Fibroblast of lung (primary cell): ENCODE data around the gene HHAT. TPM values are rescaled to one million over a fixed set of nuclear protein-coding genes. Genes with fewer than 3 reads are reported as not detected.

Source experiments
- DNase-seq, 2 donors: peaks; one replicate each; pipeline versions ENCODE4 v3.0.0 to v3.0.0-alpha.2; 2010; ENCODE audit warnings: low read depth in 2 of 2
- H2AFZ ChIP-seq: 2 replicates; pipeline ENCODE4 v1.5.1; 2012; ENCODE audit warnings: low read length, control low read depth, inconsistent platforms
- H3K27ac ChIP-seq: 2 replicates; pipeline ENCODE4 v1.5.1; 2011; ENCODE audit warnings: low read length, control low read depth; ENCODE audit not compliant: insufficient read depth
- H3K27me3 ChIP-seq: 2 replicates; pipeline ENCODE4 v1.5.1; 2011; ENCODE audit warnings: mild to moderate bottlenecking, low read length; ENCODE audit not compliant: control insufficient read depth, insufficient read depth
- H3K36me3 ChIP-seq: 2 replicates; pipeline ENCODE4 v1.5.1; 2011; ENCODE audit warnings: low read length; ENCODE audit not compliant: control insufficient read depth, insufficient read depth
- H3K4me1 ChIP-seq: 2 replicates; pipeline ENCODE4 v1.5.1; 2011; ENCODE audit warnings: low read length; ENCODE audit not compliant: control insufficient read depth, insufficient read depth; ENCODE audit errors: extremely low read depth
- H3K4me2 ChIP-seq: 2 replicates; pipeline ENCODE4 v1.5.1; 2011; ENCODE audit warnings: low read length, control low read depth; ENCODE audit not compliant: insufficient read depth; ENCODE audit errors: extremely low read depth
- H3K4me3 ChIP-seq, 4 experiments: fragments of 200-600 bp in 1 of 4; sonication (generic) in 1 of 4; replicated peaks in 1 of 4; 2 replicates each; pipeline ENCODE4 v1.5.1; 2011 to 2016; ENCODE audit warnings: low read length in 4 of 4, low read depth in 3 of 4, mild to moderate bottlenecking in 3 of 4, control low read depth in 2 of 4, inconsistent platforms in 1 of 4, mixed read lengths in 1 of 4; ENCODE audit not compliant: insufficient read depth in 1 of 4; ENCODE audit errors: control extremely low read depth in 1 of 4
- H3K79me2 ChIP-seq: 2 replicates; pipeline ENCODE4 v1.5.1; 2012; ENCODE audit warnings: mild to moderate bottlenecking, low read length, inconsistent platforms; ENCODE audit not compliant: control insufficient read depth, insufficient read depth
- H3K9ac ChIP-seq: 2 replicates; pipeline ENCODE4 v1.5.1; 2011; ENCODE audit warnings: mild to moderate bottlenecking, low read length, control low read depth; ENCODE audit not compliant: insufficient read depth
- H3K9me3 ChIP-seq: 2 replicates; pipeline ENCODE4 v1.5.1; 2012; ENCODE audit warnings: low read depth, low read length; ENCODE audit not compliant: control insufficient read depth, insufficient read depth
- H4K20me1 ChIP-seq: 2 replicates; pipeline ENCODE4 v1.5.1; 2011; ENCODE audit warnings: low read length; ENCODE audit not compliant: control insufficient read depth, insufficient read depth; ENCODE audit errors: extremely low read depth
- EZH2 ChIP-seq: IDR thresholded peaks from 2 replicates; pipeline ENCODE4 v1.5.1; 2012; ENCODE audit warnings: low read length, control low read depth, mild to moderate bottlenecking; ENCODE audit errors: missing control alignments
- polyA plus RNA-seq, 2 donors: library from polyadenylated mRNA; depleted of rRNA in 1 of 2; stranded (reverse) in 1 of 2; unstranded in 1 of 2; fragments of >200 nt; gene quantifications; 2 replicates each; pipeline ENCODE4 v1.2.1, GENCODE V29; 2011 to 2012; ENCODE audit warnings: missing spikeins in 1 of 2
- total RNA-seq: library from RNA; depleted of rRNA; stranded (reverse); fragments of >200 nt; gene quantifications from 2 replicates; pipeline ENCODE4 v1.2.1, GENCODE V29; 2014
- TF ChIP-seq, protein P1 (sequence below), 2 donors: IDR thresholded peaks in 1 of 2; conservative IDR thresholded peaks in 1 of 2; 1 replicate in 1 of 2; 2 replicates in 1 of 2; pipeline ENCODE4 v1.5.1; 2011 to 2012; ENCODE audit warnings: low read length in 2 of 2, control low read depth in 1 of 2, inconsistent platforms in 1 of 2, low read depth in 1 of 2, mild to moderate bottlenecking in 1 of 2

The HHAT gene
- total and polyA plus RNA-seq, 2 donors (not counting 1 experiment from before 2014, with no cell fraction given) = 3.6 to 4.8 TPM

DNA sequence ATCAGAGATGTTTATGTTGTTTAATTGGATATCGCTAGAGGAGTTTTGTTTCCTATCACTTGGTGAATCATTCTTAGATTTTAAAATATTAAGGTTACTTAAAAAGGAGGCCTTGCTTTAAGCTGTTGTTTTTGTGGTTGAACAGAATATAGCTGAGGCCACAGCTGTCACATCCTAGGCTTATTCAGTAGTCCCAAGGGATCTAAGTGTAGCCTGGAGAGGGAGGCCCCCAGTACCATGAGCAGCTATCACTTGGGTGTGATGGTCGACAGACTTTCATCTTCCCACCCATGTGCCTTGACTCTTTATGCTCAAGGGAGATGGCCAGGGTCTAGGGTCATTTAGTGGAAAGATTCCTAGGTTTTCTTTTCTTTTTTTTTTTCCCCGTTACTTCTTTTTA lies 278.7 kb downstream of the HHAT start:
- H3K79me2 ChIP-seq = no peaks in the 10 kb centered on the region
- H3K27ac ChIP-seq = no peak overlapping the region
- H2AFZ ChIP-seq = no peak overlapping the region
- no peak for DNase-seq
- H3K27me3 ChIP-seq = no peaks in the 10 kb centered on the region
- no peaks in the 10 kb centered on the region for H3K9me3 ChIP-seq
- H3K4me1 ChIP-seq = no peaks in the 10 kb centered on the region
- H3K4me3 ChIP-seq = no peak overlapping the region
- no peaks in the 10 kb centered on the region for H4K20me1 ChIP-seq
- H3K9ac ChIP-seq = no peak overlapping the region
- no peaks in the 10 kb centered on the region for H3K36me3 ChIP-seq
- H3K4me2 ChIP-seq = no peak overlapping the region
- TF ChIP-seq EZH2 = no peak
- TF ChIP-seq, protein P1, sequence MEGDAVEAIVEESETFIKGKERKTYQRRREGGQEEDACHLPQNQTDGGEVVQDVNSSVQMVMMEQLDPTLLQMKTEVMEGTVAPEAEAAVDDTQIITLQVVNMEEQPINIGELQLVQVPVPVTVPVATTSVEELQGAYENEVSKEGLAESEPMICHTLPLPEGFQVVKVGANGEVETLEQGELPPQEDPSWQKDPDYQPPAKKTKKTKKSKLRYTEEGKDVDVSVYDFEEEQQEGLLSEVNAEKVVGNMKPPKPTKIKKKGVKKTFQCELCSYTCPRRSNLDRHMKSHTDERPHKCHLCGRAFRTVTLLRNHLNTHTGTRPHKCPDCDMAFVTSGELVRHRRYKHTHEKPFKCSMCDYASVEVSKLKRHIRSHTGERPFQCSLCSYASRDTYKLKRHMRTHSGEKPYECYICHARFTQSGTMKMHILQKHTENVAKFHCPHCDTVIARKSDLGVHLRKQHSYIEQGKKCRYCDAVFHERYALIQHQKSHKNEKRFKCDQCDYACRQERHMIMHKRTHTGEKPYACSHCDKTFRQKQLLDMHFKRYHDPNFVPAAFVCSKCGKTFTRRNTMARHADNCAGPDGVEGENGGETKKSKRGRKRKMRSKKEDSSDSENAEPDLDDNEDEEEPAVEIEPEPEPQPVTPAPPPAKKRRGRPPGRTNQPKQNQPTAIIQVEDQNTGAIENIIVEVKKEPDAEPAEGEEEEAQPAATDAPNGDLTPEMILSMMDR (conservative IDR thresholded peaks at IDR 0.05 in 1 of 2, IDR thresholded peaks at IDR 0.05 in 1 of 2; ENCODE audit: low read depth in 1 of 2, low read length in 2 of 2) = no peak

DNA sequence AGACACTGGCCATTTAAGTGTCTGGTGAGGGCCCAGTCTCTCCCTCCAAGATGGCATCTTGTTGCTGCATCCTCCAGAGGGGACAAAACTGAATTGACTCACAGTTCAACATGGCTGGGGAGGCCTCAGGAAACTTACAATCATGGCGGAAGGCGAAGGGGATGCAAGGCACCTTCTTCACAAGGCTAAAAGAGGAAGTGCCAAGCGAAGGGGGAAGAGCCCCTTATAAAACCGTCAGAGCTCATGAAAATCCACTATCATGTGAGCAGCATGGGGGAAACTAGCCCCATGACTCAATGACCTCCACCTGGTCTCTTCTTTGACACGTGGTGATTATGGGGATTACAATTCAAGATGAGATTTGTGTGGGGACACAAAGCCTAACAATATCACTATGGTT lies 280.1 kb downstream of the HHAT start:
- no peak for DNase-seq
- Histone ChIP-seq H3K4me3 (no peak overlapping the region), H4K20me1 (no peaks in the 10 kb centered on the region), H3K79me2 (no peaks in the 10 kb centered on the region), H3K27ac (no peak overlapping the region), H3K9me3 (no peaks in the 10 kb centered on the region), H3K27me3 (no peaks in the 10 kb centered on the region), H3K4me1 (no peaks in the 10 kb centered on the region), H3K9ac (no peak overlapping the region), H3K4me2 (no peak overlapping the region), H2AFZ (no peak overlapping the region), H3K36me3 (no peaks in the 10 kb centered on the region)
- TF ChIP-seq, protein P1 (conservative IDR thresholded peaks at IDR 0.05 in 1 of 2, IDR thresholded peaks at IDR 0.05 in 1 of 2; ENCODE audit: low read depth in 1 of 2, low read length in 2 of 2) = no peak
- no peak for TF ChIP-seq EZH2

DNA sequence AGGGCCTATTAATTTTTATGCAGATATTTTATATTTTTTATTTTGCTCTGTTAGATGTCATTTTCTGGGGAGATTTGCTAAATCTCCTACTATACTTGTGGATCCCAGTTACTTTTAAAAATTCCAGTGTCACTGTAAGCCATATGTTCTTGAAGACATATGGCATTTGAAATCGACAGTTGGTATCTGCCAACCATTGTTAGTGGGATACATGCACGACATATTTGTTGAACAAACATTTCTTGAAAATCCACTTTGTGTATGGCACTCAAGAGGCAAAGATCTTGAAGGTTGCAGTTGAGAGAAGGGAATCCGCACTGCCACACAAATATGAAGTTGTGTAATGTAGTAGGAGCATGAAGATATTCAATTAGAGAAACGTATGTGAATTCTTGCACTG lies 287.7 kb downstream of the HHAT start:
- H3K79me2 ChIP-seq = no peaks in the 10 kb centered on the region
- TF ChIP-seq, protein P1 (conservative IDR thresholded peaks at IDR 0.05 in 1 of 2, IDR thresholded peaks at IDR 0.05 in 1 of 2; ENCODE audit: low read depth in 1 of 2, low read length in 2 of 2) = no peak
- TF ChIP-seq EZH2 = no peak
- no peaks in the 10 kb centered on the region for H3K9me3 ChIP-seq
- no peak overlapping the region for H3K4me2 ChIP-seq
- H3K4me3 ChIP-seq = no peak overlapping the region
- no peaks in the 10 kb centered on the region for H3K36me3 ChIP-seq
- no peaks in the 10 kb centered on the region for H3K27me3 ChIP-seq
- no peak overlapping the region for H3K9ac ChIP-seq
- DNase-seq = no peak
- H3K27ac ChIP-seq = no peak overlapping the region
- H3K4me1 ChIP-seq = no peaks in the 10 kb centered on the region
- H2AFZ ChIP-seq = no peak overlapping the region
- no peaks in the 10 kb centered on the region for H4K20me1 ChIP-seq
